Esophagus muscularis mucosa (tissue), 3 donors: ENCODE measurements around the gene PDE8A.

Experiments
- CTCF ChIP-seq, 3 experiments: fragments of 200-600 bp in 2 of 3; fragments of 450-650 bp in 1 of 3; sonication (generic) in 2 of 3; IDR thresholded peaks; one replicate each; pipeline ENCODE4 v1.5.1; 2017 to 2019; ENCODE audit warnings: antibody characterized with exemption in 3 of 3, mild to moderate bottlenecking in 2 of 3, moderate library complexity in 1 of 3
- POLR2A ChIP-seq: fragments of 450-650 bp; IDR thresholded peaks from one replicate; pipeline ENCODE4 v1.6.1; 2017; ENCODE audit warnings: antibody characterized with exemption, moderate library complexity, mild to moderate bottlenecking, low read depth

DNA sequence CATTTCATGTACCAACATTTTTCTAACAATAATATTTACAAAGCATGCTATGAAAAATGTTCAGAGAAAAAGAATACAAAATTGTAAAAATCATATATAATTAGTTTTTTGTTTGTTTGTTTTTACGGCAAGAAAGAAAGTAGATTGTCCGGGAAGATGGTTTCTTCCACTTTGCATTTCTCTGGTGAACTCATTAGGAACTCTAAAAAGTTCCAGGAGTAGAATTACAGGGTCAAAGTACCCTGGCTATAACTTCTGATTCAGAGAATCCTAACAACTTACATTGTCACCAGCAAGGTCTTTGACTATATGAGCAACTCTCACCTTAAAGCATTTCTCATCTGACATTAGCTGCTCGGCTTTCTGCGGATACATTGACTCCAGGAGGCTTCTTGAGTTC, 196.7 kb downstream of the PDE8A start:
- TF ChIP-seq CTCF (IDR thresholded peaks at IDR 0.05) (no peak), POLR2A (no peak)
